WTC11 (cell line): ENCODE measurements around the gene CLDN34. TPM values are rescaled to one million over a fixed set of nuclear protein-coding genes. Genes with fewer than 3 reads are reported as not detected.

Source experiments
- ATAC-seq: fragments of 200-7000 bp; cut with Tn5 transposase; 2 replicates; pipeline ENCODE4 v1.10.0; 2021; ENCODE audit warnings: mild to moderate bottlenecking, moderate library complexity
- CTCF ChIA-PET: fragments of 300-600 bp; sonication (Branson Sonifier 250); formaldehyde crosslinking; loops from one replicate; lab custom pipeline; 2021; ENCODE audit warnings: antibody characterized with exemption; lab: Charles Lee
- POLR2A ChIA-PET: fragments of 350-600 bp; sonication (Branson Sonifier 250); formaldehyde crosslinking; loops from one replicate; lab custom pipeline; 2021; ENCODE audit warnings: antibody characterized with exemption; lab: Charles Lee
- DNase-seq: peaks from one replicate; pipeline ENCODE4 v3.0.0; 2021; ENCODE audit warnings: low spot score
- H3K27ac Mint-ChIP-seq: 2 replicates; pipeline ENCODE4 v1.8.0; 2021; ENCODE audit warnings: mixed read lengths
- H3K27me3 Mint-ChIP-seq: 2 replicates; pipeline ENCODE4 v1.8.0; 2021; ENCODE audit warnings: low read depth, mild to moderate bottlenecking, moderate library complexity, mixed read lengths
- H3K36me3 Mint-ChIP-seq: 2 replicates; pipeline ENCODE4 v1.8.0; 2021; ENCODE audit warnings: mixed read lengths
- H3K4me1 Mint-ChIP-seq: 2 replicates; pipeline ENCODE4 v1.8.0; 2022; ENCODE audit warnings: mixed read lengths
- H3K4me3 Mint-ChIP-seq: 2 replicates; pipeline ENCODE4 v1.8.0; 2021; ENCODE audit warnings: mild to moderate bottlenecking, moderate library complexity, mixed read lengths
- H3K9me3 Mint-ChIP-seq: 2 replicates; pipeline ENCODE4 v1.8.0; 2021; ENCODE audit warnings: mixed read lengths
- ARID4B ChIP-seq: sonication (generic); formaldehyde crosslinking; IDR thresholded peaks from 2 replicates; pipeline ENCODE4 v1.8.0; 2023; ENCODE audit warnings: missing genetic modification reagents, mild to moderate bottlenecking, borderline replicate concordance
- E2F1 ChIP-seq: sonication (generic); formaldehyde crosslinking; IDR thresholded peaks from 2 replicates; pipeline ENCODE4 v1.8.0; 2022; ENCODE audit warnings: mild to moderate bottlenecking, missing genetic modification reagents
- FOXP4 ChIP-seq: sonication (generic); formaldehyde crosslinking; IDR thresholded peaks from 2 replicates; pipeline ENCODE4 v1.8.0; 2022; ENCODE audit warnings: mild to moderate bottlenecking, missing genetic modification reagents
- JAZF1 ChIP-seq: fragments of 250-450 bp; sonication (Bioruptor Pico); IDR thresholded peaks from 2 replicates; pipeline ENCODE4 v1.9.0; 2021; ENCODE audit warnings: moderate library complexity, mild to moderate bottlenecking, inconsistent platforms
- NR2C2 ChIP-seq: sonication (generic); formaldehyde crosslinking; IDR thresholded peaks from 2 replicates; pipeline ENCODE4 v1.8.0; 2022; ENCODE audit warnings: mild to moderate bottlenecking, missing genetic modification reagents
- NR3C1 ChIP-seq: sonication (generic); formaldehyde crosslinking; conservative IDR thresholded peaks from 2 replicates; pipeline ENCODE4 v1.8.1; 2023; ENCODE audit warnings: low read depth, mild to moderate bottlenecking, missing genetic modification reagents
- SMAD3 ChIP-seq: sonication (generic); formaldehyde crosslinking; IDR thresholded peaks from 2 replicates; pipeline ENCODE4 v1.8.0; 2022; ENCODE audit warnings: missing genetic modification reagents, mild to moderate bottlenecking, borderline replicate concordance
- SP1 ChIP-seq: sonication (generic); formaldehyde crosslinking; conservative IDR thresholded peaks from 2 replicates; pipeline ENCODE4 v1.8.1; 2022; ENCODE audit warnings: missing genetic modification reagents
- TEAD1 ChIP-seq: sonication (generic); formaldehyde crosslinking; IDR thresholded peaks from 2 replicates; pipeline ENCODE4 v1.8.0; 2022; ENCODE audit warnings: mild to moderate bottlenecking, missing genetic modification reagents
- ZNF138 ChIP-seq: sonication (generic); formaldehyde crosslinking; conservative IDR thresholded peaks from 2 replicates; pipeline ENCODE4 v1.8.1; 2022; ENCODE audit warnings: mild to moderate bottlenecking, moderate library complexity, missing genetic modification reagents
- ZNF232 ChIP-seq: sonication (generic); formaldehyde crosslinking; IDR thresholded peaks from 2 replicates; pipeline ENCODE4 v1.8.0; 2022; ENCODE audit warnings: mild to moderate bottlenecking, missing genetic modification reagents
- ZNF416 ChIP-seq: fragments of 250-450 bp; sonication (Bioruptor Pico); IDR thresholded peaks from 2 replicates; pipeline ENCODE4 v1.9.0; 2021; ENCODE audit warnings: mild to moderate bottlenecking, inconsistent platforms
- ZNF423 ChIP-seq: fragments of 250-450 bp; sonication (Bioruptor Pico); IDR thresholded peaks from 2 replicates; pipeline ENCODE4 v2.1.2; 2022; ENCODE audit warnings: mild to moderate bottlenecking, moderate library complexity
- ZNF532 ChIP-seq: fragments of 250-450 bp; sonication (Bioruptor Pico); IDR thresholded peaks from 2 replicates; pipeline ENCODE4 v1.9.0; 2021; ENCODE audit warnings: mild to moderate bottlenecking, borderline replicate concordance
- ZNF671 ChIP-seq: fragments of 250-450 bp; sonication (Bioruptor Pico); IDR thresholded peaks from 2 replicates; pipeline ENCODE4 v1.8.0; 2021; ENCODE audit warnings: mild to moderate bottlenecking
- total RNA-seq: library from RNA; stranded (reverse); gene quantifications from 3 replicates; pipeline ENCODE4 v1.2.3, GENCODE V29; 2021
- TF ChIP-seq, protein P1 (sequence below): fragments of 250-450 bp; sonication (Bioruptor Pico); IDR thresholded peaks from 2 replicates; pipeline ENCODE4 v1.8.0; 2021; ENCODE audit warnings: mild to moderate bottlenecking
- TF ChIP-seq, protein P2 (sequence below): sonication (generic); formaldehyde crosslinking; IDR thresholded peaks from 2 replicates; pipeline ENCODE4 v1.8.1; 2023; ENCODE audit warnings: mild to moderate bottlenecking, missing genetic modification reagents, moderate library complexity
- TF ChIP-seq, protein P3 (sequence below): sonication (generic); formaldehyde crosslinking; IDR thresholded peaks from 2 replicates; pipeline ENCODE4 v1.8.1; 2022; ENCODE audit warnings: low read depth, missing genetic modification reagents, borderline replicate concordance

Gene CLDN34
- total RNA-seq, 1 experiment from 2014 or later, result 0.52 TPM

GRCh38 chrX:9921407-9921806, 45.8 kb upstream of the CLDN34 start (continued):
- TF ChIP-seq ZNF532, result no peak

DNA sequence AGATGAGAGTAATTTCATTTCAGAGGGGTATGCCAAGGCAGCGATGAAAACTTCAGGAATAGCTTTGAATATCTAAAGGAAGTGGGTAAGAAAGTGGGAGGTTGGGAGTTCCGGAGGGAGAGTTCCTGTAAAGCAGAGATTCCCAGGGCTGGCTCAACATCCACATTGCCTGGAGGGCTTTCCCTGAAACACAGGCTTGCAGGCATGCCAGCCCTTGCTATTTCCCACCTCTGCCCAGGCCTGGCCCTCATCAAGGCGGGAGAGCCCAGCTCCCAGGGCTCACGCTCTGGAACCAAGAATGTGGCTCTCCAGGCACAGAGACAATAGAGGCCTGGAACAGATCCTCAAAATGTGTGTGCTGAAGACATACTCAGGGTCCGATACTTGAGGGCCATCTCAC, 43.8 kb upstream of the CLDN34 start:
- no peak for TF ChIP-seq ZNF232
- TF ChIP-seq ZNF416 (CRISPR knock-in tag), result no peak
- no peak for TF ChIP-seq JAZF1 (CRISPR knock-in tag)
- TF ChIP-seq, all 79 proteins: peak for 0
- Mint-ChIP-seq H3K4me1 (peaks cover 46% of the 10 kb centered on the region), H3K27ac (no peak overlapping the region), H3K9me3 (no peaks in the 10 kb centered on the region; the same call in 1 of the 2 replicates), H3K4me3 (no peak overlapping the region), H3K36me3 (peaks cover 5% of the 10 kb centered on the region), H3K27me3 (no peaks in the 10 kb centered on the region)
- ATAC-seq, result no peak
- CTCF ChIA-PET, result no interaction called here
- POLR2A ChIA-PET, result no interaction called here
- DNase-seq, result no peak

DNA sequence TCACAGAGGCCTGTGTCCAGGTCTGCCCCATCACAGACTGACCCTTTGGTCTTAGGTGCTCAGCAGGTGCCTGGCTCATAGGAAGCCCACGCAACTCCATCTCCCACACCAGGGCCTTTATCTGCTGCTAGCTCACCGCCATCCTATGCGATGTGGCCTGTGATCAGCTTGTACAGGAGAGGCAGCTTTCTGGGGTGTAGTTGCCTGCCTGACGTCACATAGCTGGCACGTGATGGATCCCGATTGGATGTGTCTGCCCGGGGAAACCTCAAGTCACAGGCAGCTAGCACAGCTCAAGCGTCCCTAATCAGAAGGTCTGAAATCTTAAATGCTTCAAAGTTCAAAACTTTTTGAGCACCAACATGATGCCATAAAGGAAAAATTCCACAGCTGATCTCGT, 41.2 kb upstream of the CLDN34 start:
- H3K4me3 Mint-ChIP-seq, result no peak overlapping the region
- no peak overlapping the region for H3K27ac Mint-ChIP-seq
- no peaks in the 10 kb centered on the region for H3K27me3 Mint-ChIP-seq
- H3K4me1 Mint-ChIP-seq, result peaks cover 58% of the 10 kb centered on the region
- ATAC-seq (no peak), DNase-seq (no peak)
- H3K36me3 Mint-ChIP-seq, result no peaks in the 10 kb centered on the region
- POLR2A ChIA-PET, result no interaction called here
- no peaks in the 10 kb centered on the region for H3K9me3 Mint-ChIP-seq
- TF ChIP-seq ZNF423 (CRISPR knock-in tag) (no peak), NR2C2 (CRISPR knock-in tag) (no peak), ARID4B (no peak), SP1 (CRISPR knock-in tag) (no peak), FOXP4 (CRISPR knock-in tag) (no peak), NR3C1 (CRISPR knock-in tag) (no peak), E2F1 (CRISPR knock-in tag) (no peak), ZNF671 (CRISPR knock-in tag) (no peak), TEAD1 (CRISPR knock-in tag) (no peak), ZNF138 (CRISPR knock-in tag) (no peak), SMAD3 (no peak)
- TF ChIP-seq, protein P1, sequence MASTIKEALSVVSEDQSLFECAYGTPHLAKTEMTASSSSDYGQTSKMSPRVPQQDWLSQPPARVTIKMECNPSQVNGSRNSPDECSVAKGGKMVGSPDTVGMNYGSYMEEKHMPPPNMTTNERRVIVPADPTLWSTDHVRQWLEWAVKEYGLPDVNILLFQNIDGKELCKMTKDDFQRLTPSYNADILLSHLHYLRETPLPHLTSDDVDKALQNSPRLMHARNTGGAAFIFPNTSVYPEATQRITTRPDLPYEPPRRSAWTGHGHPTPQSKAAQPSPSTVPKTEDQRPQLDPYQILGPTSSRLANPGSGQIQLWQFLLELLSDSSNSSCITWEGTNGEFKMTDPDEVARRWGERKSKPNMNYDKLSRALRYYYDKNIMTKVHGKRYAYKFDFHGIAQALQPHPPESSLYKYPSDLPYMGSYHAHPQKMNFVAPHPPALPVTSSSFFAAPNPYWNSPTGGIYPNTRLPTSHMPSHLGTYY, result no peak
- TF ChIP-seq, protein P2, sequence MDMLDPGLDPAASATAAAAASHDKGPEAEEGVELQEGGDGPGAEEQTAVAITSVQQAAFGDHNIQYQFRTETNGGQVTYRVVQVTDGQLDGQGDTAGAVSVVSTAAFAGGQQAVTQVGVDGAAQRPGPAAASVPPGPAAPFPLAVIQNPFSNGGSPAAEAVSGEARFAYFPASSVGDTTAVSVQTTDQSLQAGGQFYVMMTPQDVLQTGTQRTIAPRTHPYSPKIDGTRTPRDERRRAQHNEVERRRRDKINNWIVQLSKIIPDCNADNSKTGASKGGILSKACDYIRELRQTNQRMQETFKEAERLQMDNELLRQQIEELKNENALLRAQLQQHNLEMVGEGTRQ (CRISPR knock-in tag), result no peak
- TF ChIP-seq, protein P3, sequence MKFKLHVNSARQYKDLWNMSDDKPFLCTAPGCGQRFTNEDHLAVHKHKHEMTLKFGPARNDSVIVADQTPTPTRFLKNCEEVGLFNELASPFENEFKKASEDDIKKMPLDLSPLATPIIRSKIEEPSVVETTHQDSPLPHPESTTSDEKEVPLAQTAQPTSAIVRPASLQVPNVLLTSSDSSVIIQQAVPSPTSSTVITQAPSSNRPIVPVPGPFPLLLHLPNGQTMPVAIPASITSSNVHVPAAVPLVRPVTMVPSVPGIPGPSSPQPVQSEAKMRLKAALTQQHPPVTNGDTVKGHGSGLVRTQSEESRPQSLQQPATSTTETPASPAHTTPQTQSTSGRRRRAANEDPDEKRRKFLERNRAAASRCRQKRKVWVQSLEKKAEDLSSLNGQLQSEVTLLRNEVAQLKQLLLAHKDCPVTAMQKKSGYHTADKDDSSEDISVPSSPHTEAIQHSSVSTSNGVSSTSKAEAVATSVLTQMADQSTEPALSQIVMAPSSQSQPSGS (CRISPR knock-in tag), result no peak
- CTCF ChIA-PET, result no interaction called here
